Right renal pelvis (tissue), 4 donors: ENCODE measurements around the gene CTF1. TPM values are rescaled to one million over a fixed set of nuclear protein-coding genes. Genes with fewer than 3 reads are reported as not detected.

ENCODE experiments used
- DNase-seq, 4 donors: peaks; one replicate each; pipeline ENCODE4 v3.0.0-alpha.2; 2013; ENCODE audit warnings: low read depth in 4 of 4, low spot score in 3 of 4, missing footprints in 1 of 4
- polyA plus RNA-seq, 4 donors: library from polyadenylated mRNA; unstranded; fragments of 120-200 nt; gene quantifications; one replicate each; pipeline ENCODE4 v1.2.1, GENCODE V29; 2013; ENCODE audit not compliant: insufficient read length in 4 of 4

The CTF1 gene
- polyA plus RNA-seq, 4 donors, result 6.6 to 7.5 (median 7.3) TPM

DNA sequence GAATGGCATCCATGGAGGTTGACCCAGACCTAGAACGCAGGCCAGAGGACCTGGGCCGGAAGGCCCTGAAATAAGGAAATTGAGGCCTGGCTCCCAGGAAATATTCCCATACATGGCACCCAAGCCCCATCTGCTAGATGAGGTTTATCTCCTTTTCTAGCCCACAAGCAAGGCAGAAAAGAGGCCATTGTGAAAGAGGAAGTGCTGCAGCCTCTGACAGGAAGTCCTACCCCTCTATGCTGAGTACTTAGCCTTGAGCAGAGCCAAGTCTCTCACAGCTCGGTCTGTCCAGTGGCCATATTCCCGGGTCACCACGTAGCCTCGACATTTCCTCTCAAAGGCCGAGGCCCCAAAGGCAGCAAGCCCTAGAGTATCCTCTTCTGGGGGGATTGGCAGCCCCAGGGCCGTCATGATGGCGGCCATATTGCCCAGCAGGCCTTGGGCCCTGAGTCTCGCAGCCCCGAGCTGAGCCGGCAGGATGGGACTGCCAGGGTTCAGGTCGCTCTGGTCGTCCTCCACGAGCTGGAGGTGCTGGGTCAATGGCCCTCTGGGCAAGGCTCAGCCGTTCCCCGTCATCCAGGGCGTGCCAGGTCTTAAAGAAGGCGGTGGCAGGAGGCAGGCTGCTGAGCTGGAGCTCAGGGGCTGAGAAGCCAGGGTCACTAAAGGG lies 7.8 kb downstream of the CTF1 start:
- DNase-seq, result no peak

DNA sequence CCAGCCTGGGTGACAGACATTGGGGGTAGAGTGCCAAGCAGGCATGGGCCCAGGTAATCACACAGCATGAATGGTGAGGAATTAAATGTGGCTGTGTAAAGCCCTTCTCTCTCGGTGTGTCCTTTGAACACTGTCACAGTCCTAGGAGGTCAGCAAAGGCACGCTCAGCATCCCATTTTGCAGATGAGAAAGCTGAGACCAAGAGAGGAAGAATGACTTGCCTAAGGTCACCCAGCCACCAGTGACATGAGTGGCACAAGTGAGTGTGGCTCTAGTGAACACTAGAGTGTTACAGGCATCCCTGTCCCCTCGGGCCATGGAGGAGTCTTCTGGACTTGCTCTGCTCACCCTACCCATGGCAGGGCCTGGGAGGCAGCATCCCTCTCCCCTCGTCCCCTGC lies 10.7 kb downstream of the CTF1 start:
- no peak for DNase-seq

DNA sequence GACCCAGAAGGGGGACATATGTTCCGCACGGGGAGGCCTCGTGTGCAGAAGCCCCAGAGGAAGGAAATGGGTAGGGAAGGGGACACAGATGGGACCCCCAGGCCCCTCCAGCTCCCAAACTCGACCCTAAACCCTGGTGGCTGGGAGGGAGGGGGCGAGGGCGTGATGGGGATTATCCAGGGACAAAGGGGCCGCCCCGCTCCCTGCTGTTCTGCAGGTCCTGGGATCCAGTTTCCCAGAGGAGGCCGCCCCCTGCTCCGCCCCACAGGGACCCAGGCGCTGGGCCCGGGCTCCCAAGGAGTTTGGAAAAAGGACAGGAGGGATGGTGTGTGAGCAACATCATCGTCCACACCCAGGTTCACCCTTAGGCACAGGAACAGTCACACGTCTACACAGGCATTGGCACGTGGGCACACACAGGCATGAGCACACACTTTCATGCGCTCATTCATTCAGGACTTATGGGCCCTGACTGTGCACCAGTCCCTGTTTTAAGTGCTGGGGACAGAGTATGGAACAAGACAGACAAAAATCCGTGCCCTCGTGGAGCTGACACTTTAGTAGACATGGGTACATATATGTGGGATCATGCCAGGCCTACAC lies 14.1 kb downstream of the CTF1 start:
- no peak for DNase-seq

DNA sequence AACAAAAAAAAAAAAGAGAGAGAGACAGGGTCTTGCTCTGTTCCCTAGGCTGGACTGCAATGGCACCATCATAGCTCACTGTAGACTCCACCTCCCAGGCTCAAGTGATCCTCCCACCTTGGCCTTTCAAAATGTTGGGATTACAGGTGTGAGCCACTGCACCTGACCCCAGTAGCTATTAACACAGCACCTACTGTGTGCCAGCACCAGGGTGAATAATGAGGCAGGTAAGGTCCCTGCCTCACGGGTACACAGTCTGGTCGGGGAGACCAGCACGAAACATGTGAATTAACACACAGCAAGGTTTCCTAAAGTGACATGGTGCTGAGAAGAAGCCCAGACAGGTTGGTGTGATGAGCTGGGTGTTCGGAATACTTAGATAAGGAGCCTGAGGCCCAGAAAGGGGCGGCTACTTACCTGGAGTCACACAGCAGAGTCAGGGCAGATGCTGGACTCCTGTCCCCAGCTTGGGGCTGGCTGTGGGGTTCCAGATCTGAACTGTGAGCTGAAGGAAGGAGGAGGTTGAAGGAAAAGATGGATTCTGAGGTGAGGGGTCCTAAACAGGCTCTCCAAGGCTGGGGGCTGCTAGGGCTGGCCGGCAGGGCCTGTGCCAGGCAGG lies 16.5 kb downstream of the CTF1 start:
- no peak for DNase-seq

DNA sequence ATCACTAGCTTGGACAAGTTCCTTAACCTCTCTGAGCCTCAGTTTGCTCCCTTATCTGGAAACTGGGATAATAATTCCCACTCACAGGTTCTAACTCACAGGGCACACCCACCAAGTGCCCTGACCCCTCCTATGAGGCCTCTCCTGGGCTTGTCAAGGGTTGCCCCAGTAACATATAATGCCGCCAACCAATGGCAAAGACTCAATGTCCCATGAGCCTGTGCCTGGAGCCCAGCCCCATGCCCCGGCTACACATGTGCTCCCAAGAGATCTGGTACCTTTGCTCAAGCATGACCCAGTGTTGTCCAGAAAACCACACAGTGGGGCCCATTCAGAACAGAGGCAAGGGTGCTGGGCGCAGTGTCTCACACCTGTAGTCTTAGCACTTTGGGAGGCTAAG lies 18.4 kb downstream of the CTF1 start:
- no peak for DNase-seq

DNA sequence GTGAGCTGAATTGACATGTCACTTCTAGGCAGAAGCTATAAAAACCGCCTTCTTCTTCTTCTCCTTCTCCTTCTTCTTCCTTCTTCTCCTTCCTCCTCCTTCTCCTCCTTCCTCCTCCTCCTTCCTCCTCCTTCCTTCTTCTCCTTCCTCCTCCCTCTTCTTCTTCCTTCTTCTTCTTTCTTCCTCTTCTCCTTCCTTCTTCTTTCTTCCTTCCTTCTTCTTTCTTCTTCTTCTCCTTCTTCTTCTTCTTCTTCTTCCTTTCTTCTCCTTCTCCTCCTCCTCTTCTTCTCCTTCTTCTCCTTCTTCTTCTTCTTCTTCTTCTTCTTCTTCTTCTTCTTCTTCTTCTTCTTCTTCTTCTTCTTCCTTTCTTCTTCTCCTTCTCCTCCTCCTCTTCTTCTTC lies 22.2 kb downstream of the CTF1 start:
- DNase-seq, result no peak

DNA sequence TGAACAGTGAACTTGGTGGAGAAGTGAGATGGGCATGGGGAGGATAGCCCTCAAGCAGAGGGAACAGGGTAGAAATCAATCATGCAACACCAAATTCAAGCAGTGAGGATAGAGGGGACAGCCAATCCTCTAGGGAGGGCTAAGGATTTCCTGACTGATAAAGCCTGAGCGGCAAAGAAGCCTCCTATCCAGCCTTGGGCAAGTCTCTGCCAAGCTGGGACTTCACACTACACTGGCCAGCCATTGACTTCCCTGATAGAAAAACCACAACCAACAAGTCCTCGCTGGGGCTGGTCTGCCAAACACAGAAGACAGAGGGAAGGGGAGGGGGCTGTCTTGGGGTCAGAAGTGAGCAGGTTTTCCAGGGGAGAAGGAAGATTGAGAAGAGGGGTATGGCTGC lies 24.5 kb downstream of the CTF1 start:
- no peak for DNase-seq

DNA sequence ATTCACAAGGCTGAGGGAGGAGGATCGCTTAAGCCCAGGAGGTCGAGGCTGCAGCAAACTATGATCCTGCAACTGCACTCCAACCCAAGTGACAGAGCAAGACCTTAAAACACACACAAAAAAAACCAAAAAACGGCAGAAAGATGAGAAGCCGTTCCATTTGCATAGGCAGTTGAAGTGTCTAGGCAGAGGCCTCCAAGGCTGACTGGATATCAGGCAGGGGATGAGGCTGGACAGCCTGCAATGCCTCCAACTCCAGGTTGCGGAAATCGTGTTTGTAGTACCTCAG lies 25.0 kb downstream of the CTF1 start:
- no peak for DNase-seq

DNA sequence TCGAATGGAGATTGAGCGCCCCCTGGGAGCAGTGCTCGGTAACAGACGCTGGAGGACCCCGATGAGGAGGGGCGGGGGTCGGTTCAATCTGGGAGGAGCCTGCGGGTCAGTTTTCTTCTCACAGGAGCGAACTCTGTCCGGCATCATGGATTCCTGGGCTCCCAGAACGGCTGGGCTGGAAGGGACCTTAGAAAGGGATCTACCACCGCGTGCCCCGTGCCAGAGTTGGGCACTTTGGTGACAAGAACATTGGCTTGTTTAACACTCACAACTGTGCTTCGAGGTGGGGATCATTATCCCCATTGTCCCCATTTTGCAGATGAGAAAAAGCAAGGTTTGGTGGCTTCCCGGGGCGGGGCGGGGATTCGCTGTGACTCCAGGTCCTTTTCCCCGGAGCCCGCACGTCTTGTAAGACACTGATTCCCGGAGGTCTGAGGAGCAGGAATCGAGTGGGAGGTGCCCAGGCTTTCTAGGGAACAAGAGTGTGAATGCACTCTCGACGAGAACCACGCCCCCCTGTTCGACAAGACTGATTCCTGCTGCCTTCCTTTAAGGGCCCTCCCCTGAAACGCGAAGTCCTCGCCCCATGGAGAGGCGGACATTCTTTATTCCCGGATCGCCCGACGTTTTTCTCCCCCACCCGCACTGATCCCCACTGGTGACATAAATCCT lies 25.5 kb downstream of the CTF1 start:
- DNase-seq, result peak; percentile 92 to 96 (median 93)

DNA sequence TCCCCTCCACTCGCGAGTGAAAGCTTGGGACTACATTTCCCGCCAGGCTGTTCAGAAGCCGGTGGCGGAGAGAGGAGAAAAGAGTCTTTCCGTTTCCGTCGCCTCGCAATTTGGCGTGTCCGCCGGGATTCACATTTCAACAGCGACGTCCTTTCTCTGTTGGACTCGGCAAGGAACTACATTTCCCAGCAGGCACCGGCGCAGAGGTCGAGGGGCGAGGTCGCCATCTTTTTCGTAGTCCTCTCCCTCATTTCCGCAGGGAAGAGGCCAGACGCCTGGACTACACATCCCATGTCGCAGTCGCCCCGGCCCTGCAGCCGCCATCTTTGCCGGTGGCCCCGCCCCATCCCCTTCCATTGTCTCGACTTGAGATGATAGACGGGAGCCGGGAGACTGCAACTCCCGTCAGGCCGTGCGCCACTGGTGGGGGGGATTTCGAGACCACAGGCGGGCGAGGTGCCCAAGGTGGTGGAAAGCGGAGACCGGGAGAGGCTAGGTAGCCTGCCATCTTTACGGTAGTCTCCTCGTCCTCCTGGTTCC lies 26.1 kb downstream of the CTF1 start:
- peak; percentile 98 to 99 (median 99) for DNase-seq

DNA sequence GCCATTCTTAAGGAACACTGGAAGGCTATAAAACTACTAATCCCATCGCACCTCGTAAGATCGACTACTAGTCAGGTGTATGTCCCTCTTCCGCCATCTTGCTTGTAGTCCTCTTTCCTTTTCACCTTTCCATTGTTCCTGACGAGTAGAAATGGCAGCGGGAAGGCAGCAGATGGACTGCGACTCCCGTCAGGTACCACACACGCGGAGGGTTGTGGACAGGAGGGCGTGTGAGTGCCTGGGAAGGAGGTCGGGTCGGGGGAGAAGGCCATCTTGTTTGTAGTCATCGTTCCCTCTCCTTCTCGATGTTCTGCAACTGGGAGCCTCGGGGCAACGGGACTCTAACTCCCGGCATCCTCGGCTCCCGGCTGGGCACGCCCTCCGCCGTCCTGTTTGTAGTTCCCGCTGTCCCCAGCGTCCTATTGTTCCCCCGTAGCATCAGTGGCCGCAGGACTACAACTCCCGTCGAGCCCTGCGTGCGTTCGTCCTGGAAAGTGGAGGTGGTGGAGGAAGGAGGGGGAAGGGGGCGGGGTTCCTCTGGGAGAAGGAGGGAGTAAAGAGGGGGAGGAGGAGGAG lies 26.6 kb downstream of the CTF1 start:
- peak; percentile 99 to 100 (median 100) for DNase-seq

DNA sequence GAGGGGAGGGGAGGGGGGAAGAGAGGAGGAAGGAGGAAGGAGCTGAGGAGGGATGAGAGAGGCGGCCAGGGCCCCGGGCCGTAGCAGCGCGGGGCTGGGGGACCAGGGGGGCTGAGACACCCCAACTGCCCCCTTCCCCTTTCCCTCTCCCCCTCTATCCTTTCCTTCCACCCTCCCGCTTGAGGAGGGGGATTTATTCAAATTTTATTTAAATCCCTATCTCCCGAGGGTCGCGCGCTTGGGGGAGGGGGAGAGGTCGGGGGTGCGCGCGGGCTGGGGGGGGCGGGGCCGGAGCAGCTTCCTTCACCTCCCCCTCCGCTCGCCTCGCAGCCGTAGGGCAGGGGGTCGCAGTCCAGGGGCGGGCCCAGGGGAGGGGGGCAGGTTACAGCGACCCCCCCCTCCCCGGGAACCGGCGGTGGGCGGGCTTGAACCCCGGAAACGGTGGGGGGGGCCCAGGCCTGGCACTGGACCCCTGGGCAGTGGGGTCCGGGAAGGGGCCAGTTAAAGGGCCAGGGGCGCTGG lies 27.2 kb downstream of the CTF1 start, which contains the start of gene FBXL19:
Gene FBXL19, plus strand, starts transcription at position 19 of the 522 bp plus-strand sequence. CDS start 2,183 bp downstream, outside the sequence.
- DNase-seq, result peak in 1 of 4 donors; percentile 41

DNA sequence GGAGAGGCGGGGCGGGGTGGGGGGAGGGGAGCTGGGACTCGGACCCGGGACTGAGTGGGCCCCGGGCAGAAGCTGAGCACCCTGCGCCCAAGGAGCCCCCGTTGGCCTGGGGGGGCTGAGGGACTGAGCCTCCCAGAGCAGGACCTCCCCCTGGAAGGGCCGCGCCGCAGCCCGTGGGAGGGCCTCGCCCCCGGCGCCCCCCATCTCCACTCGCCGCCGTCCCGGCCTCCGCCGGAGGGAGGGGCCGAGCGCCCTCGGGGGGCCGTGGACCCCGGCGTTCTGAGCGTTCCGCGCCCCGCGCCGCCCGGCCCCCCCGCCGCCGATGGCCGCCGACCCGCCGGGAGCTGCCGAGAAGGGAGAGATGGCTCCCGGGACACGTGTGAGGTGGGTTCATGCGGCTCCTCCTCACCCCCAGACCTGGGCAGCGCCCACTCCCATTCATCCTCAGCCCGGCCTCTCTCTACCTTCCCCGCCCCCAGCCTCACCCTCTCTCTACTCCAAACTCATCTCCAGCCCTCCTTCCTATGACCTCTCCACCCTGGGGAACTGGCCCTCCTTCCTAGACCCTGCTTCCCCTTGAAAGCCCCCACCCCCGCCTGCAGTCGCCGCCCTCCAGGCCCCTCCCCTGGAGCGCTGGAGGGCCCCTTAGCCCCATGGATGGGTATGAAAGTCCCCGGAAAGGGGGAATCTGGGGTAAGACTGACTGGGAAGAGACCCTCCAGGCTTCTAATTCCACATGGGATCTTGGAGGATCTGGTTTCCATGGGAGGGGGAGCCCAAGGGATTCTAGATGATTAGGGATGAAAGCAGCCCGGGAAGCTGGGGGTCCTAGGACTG lies 27.9 kb downstream of the CTF1 start:
- no peak for DNase-seq

DNA sequence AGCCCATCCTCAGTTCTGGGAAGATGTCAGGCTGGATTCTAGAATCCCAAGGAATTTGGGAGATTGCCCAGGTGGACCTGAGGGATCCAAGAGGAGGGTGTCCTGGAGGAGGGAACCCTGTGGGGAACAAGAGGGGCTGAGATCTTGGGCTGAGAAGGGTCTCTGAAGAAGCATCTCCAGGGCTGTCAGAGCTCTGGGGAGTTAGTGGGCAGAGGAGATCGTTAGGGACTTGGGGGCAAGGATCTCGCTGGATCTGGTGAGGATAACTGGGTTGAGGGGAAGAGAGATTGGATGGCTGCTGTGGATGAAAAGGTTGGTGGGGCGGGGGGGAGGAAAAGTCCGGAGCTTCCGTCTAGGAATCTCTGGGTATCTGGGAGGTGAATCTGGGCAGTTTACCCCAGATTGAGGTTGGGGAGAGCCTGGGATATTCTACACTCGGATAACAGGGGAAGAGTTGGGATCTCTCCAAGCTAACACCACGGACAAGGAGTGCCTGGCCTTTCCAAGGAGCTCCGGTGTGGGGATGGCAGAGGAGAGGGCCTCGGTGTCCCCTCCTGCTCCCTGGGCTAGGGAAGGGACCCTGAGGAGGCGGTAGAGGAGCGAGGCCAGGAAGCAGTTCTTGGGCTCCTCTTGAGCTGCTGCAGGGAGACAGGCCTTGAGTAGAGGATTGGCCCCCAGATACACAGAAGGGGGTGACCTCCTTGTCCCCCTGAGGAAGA lies 28.7 kb downstream of the CTF1 start:
- no peak for DNase-seq

DNA sequence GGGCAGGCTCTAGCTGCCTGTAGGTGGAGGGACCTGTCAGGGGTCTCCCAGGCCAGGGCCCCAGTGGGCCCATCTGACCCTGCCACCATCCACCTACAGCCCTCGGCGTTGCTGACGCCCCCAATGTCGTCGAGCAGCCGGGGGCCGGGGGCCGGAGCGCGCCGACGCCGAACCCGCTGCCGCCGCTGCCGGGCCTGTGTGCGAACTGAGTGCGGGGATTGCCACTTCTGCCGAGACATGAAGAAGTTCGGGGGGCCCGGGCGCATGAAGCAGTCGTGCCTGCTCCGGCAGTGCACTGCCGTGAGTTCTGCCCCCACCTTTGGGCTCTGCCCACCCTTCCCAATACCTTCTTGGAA lies 29.2 kb downstream of the CTF1 start:
- DNase-seq, result no peak

DNA sequence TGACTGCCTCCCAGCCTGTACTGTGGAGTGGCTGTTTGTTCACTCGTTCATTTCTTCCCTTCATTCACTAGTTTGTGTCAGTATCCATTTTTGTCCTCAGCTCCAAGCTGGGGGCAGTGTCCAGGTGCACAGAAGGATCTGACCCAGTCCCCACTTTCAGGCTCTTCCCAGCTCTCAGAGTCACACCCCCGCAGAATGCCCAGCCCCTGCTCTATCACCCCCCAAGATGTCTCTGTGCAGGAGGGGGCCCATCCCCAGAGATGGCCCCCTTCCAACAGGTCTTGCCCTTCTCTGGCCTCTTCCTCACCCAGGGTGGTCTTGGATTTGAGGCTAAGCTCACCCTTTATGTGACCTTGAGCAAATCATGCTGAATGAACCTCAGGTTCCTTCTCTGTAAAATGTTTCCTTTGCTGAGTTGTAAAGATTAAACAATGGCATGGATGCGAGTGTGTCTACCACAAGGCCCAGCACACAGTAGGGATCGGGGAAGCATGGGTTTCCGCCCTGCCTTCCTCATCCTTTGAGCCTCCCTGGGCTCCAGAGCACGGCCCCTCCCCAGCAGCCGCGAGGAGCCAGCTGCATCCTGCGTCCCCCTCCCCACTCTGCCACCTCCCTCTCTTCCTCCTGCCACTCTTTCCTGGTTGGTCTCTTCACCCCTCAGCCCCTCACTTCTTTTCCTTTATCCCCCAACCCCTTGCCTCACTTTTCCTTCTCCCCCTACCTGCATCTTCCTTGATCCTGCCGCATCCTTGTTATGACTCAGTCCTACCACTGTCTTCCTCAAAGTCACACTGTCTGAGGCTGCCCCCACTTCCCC lies 29.8 kb downstream of the CTF1 start:
- DNase-seq, result no peak

DNA sequence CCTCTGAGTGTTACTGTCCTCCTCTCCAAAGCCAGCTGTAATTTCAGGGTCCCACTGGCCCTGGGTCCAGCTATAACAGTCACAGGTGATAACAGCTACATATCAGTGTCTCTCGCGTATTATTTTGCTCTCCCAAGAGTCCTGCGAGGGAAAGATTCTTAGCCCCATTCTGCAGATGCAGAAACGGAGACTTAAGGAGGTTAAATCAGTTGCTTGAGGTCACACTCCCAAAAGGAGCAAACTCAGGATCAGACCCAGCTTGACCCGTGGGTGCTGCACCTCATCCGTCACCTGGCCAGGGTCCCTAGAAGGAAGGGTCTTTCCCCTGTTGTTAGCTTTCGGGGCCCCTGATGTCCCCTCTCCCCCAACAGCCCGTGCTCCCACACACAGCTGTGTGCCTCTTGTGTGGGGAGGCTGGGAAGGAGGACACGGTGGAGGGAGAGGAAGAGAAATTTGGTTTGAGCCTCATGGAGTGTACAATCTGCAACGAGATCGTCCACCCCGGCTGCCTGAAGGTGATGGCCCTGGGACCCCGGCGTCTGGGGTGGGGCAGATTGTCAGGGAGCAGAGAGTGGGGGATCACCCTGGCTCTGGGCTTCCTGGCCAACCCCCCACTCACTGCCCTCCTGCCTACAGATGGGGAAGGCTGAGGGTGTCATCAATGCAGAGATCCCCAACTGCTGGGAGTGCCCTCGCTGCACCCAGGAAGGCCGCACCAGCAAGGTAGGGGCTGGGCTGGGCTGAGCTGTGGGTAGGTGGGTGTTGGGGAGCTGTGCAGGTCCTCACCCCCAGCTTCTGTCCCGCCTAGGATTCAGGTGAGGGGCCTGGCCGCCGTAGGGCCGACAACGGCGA lies 30.7 kb downstream of the CTF1 start:
- no peak for DNase-seq
